Muscle layer of duodenum (tissue), 2 donors: ENCODE data around the gene HBM.
"Not testable (repeated sequence)": the region's sequence is repeated elsewhere in the genome, so short reads cannot be mapped to it uniquely, and the experiment has no call there.

ENCODE experiments used
- H3K27ac ChIP-seq: one replicate; pipeline ENCODE4 v1.7.0; 2013; ENCODE audit warnings: mild to moderate bottlenecking, low read length
- H3K27me3 ChIP-seq: one replicate; pipeline ENCODE4 v1.7.0; 2013; ENCODE audit warnings: low read depth, mild to moderate bottlenecking, control low read depth, low read length
- H3K36me3 ChIP-seq, 2 donors: one replicate each; pipeline ENCODE4 v1.7.0; 2013; ENCODE audit warnings: low read length in 2 of 2, control low read depth in 1 of 2, mild to moderate bottlenecking in 1 of 2; ENCODE audit not compliant: insufficient read depth in 2 of 2, control insufficient read depth in 1 of 2
- H3K4me1 ChIP-seq, 2 donors: one replicate each; pipeline ENCODE4 v1.7.0; 2013; ENCODE audit warnings: low read length in 2 of 2, mild to moderate bottlenecking in 2 of 2, control low read depth in 1 of 2, moderate library complexity in 1 of 2; ENCODE audit not compliant: insufficient read depth in 2 of 2, control insufficient read depth in 1 of 2
- H3K4me3 ChIP-seq, 2 donors: one replicate each; pipeline ENCODE4 v1.7.0; 2013; ENCODE audit warnings: low read length in 2 of 2, low read depth in 1 of 2, mild to moderate bottlenecking in 1 of 2
- H3K9me3 ChIP-seq, 2 donors: one replicate each; pipeline ENCODE4 v1.7.0; 2013; ENCODE audit warnings: low read length in 2 of 2, control low read depth in 1 of 2, mild to moderate bottlenecking in 1 of 2; ENCODE audit not compliant: control insufficient read depth in 1 of 2
- donor health status: healthy.

The HBM gene, protein sequence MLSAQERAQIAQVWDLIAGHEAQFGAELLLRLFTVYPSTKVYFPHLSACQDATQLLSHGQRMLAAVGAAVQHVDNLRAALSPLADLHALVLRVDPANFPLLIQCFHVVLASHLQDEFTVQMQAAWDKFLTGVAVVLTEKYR

DNA sequence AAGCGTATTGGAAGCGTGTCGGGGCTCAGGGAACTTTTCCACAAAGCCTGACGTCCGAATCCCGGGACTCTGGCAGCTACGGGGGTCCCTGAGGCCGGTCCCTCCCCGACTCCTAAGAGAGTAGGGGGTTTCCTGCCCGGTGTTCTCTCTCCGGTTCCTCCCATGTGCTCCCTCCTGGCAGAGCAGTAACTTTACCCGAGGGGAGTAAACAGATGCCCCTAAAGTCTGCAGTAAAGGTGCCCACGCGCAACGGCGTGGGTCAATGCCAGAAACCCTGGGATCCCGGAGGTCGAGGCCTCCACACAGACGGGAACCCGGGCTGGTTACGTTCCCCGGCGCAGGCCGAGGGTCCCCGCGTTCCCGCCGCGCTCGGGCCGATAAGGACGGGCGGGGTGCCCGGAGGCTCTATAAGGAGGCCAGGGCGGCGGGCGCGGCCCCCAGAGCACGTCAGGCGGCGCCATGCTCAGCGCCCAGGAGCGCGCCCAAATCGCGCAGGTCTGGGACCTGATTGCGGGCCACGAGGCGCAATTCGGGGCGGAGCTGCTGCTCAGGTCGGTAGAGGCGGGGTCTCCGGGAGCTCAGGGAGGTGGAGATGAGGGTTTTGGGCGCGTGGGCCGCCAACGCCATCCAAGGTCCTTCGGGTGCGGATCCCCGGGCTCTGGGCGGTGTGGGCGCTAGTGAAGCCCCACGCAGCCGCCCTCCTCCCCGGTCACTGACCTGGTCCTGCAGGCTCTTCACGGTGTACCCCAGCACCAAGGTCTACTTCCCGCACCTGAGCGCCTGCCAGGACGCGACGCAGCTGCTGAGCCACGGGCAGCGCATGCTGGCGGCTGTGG is at the start of gene HBM:
TSS of gene HBM (plus strand) at position 440 of the 836 bp plus-strand sequence. CDS start at position 460, 20 bp downstream.
- Histone ChIP-seq H3K4me1 (peaks cover 0 to 19% of the 10 kb centered on the region in 2 donors), H3K4me3 (peak within 1 kb of the TSS in 1 of 2 donors; percentile 41), H3K36me3 (no peaks in the 10 kb centered on the region), H3K27me3 (peaks cover 42% of the 10 kb centered on the region), H3K9me3 (no peaks in the 10 kb centered on the region), H3K27ac (no peak within 1 kb of the TSS)

DNA sequence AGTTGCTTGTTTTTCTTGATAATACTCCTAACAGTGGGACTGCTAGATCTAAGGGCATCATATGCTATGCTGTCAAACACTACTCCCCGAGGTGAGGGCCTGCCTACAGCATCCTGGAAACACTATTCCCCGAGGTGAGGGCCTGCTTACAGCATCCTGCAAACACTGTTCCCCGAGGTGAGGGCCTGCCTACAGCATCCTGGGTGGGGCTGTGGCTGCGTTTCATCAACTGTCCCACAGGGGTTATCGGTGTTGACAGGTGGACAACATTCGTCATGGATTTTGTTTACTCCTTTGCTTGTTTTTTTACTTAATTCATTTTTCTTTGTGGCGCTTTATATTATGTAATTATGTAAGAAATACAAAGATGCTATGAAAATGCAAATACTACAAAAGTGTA is 49.8 kb upstream of the HBM start:
- no peak overlapping the region for H3K4me3 ChIP-seq
- H3K36me3 ChIP-seq, result peaks cover 17 to 29% of the 10 kb centered on the region in 2 donors
- H3K27ac ChIP-seq, result no peak overlapping the region
- H3K4me1 ChIP-seq, result peaks cover 0 to 7% of the 10 kb centered on the region in 2 donors
- no peaks in the 10 kb centered on the region for H3K9me3 ChIP-seq
- no peaks in the 10 kb centered on the region for H3K27me3 ChIP-seq

DNA sequence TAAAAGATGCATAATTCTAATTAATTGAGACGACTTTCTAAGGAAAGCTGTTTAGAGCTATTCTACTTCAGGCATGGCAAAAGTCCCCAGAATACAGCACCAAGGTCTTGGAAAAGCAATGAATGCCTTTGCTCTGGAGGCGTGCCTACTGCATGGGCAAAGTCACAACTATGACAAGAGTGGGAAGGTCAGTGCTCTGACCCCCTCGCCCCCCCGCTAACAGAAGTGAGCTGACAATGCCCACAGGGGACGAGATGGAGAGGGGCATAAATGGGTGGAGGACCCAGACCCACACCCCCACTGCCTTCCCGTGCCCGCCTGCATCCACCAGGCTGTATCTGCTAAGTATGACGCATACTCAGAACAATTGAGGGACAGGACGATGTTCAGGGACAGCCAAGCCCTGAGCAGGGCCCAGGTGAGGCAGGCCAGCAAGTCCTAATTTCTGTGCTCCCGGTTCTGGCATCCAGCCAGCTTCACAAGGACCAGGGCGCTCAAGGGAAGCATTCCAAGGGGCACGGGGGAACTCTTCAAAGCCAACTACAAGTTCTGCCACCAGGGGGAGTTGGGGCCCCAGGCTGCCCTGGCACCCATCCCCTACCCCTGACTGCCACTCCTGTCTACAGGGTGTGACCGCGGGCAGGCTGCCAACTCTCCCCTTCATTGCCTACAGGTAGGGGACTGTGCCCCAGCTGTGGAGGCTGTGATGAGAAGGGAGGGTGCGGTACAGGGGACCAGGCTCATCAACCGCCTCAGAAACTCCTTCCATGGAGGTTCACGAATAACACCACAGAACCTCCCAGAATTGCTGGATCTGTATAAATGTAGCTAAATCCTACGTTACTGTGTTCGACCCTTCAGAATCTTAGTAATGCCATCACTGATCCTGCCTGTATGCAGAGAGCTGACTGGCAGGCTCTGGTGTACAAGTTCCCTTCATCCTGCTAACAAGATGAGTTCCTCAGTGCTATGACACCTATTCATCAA is 48.1 kb upstream of the HBM start:
- no peaks in the 10 kb centered on the region for H3K9me3 ChIP-seq
- peaks cover 10 to 21% of the 10 kb centered on the region in 2 donors for H3K36me3 ChIP-seq
- H3K27ac ChIP-seq, result no peak overlapping the region
- no peaks in the 10 kb centered on the region for H3K27me3 ChIP-seq
- H3K4me3 ChIP-seq, result no peak overlapping the region
- peaks cover 0 to 7% of the 10 kb centered on the region in 2 donors for H3K4me1 ChIP-seq

DNA sequence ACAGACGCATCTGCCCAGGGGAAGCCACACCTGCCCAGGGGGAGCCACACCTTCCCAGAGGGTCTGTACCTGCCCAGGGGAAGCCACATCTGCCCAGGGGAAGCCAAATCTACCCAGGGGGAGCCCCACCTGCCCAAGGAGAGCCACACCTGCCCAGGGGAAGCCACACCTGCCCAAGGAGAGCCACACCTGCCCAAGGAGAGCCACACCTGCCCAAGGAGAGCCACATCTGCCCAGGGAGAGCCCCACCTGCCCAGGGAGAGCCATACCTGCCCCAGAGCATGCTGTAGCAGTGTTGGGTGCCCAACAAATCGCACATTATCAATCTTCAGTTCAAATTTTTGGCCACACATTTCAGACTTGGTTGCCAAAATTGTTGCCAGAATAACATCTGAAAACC is 46.9 kb upstream of the HBM start:
- H3K9me3 ChIP-seq, result no peaks in the 10 kb centered on the region
- H3K4me1 ChIP-seq, result no peaks in the 10 kb centered on the region
- peaks cover 10 to 13% of the 10 kb centered on the region in 2 donors for H3K36me3 ChIP-seq
- H3K27me3 ChIP-seq, result no peaks in the 10 kb centered on the region
- no peak overlapping the region for H3K4me3 ChIP-seq
- no peak overlapping the region for H3K27ac ChIP-seq

DNA sequence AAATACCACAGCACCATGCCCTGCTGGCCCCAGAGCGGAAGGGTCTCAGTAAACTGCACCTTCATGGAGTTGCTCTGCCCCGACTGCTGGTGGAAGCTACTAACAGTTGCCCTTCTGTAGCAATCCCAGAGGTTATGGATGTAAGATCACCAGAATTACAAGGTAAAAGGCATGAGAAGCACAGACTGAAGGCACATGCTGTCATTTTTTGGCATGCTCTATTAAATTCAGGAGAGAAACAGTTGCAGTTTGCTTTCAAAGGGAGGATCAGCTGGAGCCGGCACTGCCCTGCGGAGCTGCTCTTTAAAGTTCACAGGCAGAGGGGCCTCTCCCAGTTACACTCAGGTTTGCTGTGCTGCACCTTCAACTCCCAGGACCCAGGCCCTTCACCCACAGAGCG is 46.5 kb upstream of the HBM start:
- Histone ChIP-seq H3K4me1 (no peaks in the 10 kb centered on the region), H3K27ac (no peak overlapping the region), H3K4me3 (no peak overlapping the region), H3K36me3 (peaks cover 10 to 15% of the 10 kb centered on the region in 2 donors), H3K9me3 (no peaks in the 10 kb centered on the region), H3K27me3 (no peaks in the 10 kb centered on the region)

DNA sequence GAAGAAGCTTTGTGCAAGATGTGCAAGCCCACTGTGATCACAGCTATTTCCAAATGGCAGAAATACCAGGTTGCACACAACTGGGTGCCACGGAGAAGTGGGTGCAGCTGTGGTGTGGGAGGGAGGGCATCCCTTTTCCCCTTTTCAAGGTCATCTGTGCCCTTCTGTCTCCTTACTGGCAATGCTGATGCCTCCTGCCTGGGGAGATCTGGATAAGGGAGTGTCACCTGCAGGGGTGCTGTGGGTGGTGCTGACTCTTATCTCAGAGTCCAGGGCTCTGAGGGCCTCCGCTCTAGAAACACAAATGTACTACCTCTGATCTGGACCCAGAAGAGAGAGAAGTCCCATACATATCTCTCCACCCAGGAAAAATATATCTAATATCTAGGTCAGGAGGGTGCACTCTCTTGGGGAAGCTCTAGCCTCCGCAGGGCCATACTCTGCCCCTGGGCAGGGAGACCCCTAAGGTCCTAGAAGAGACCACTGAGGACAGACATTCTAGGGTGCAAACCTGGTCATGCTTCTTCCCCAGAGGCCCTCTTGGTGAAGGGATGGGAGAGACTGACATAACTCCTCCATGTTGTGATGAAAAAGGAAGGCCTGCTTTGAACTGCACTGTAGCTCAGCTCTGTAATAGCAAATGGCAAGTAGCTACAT is 45.8 kb upstream of the HBM start:
- no peaks in the 10 kb centered on the region for H3K9me3 ChIP-seq
- no peak overlapping the region for H3K4me3 ChIP-seq
- H3K27ac ChIP-seq, result no peak overlapping the region
- H3K4me1 ChIP-seq, result no peaks in the 10 kb centered on the region
- H3K27me3 ChIP-seq, result no peaks in the 10 kb centered on the region
- H3K36me3 ChIP-seq, result peaks cover 10 to 18% of the 10 kb centered on the region in 2 donors

DNA sequence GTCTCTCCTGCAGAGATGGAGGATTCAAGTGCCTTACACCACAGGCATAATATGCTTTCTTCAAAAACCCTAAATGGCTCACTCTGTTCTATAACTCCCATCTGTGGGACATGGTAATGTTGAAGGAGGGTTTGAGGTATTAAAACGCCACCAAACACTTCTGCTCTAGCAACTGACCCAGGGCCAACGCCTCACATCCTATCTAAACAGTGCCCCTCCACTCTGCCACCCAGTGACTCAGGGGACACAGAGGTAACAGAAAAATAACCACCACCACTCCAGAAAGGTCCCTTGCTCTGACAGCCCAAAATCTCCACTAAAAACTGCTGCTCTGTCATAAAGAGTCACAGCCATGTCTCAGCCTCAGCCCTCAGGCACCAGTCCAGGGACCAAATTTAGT is 45.0 kb upstream of the HBM start:
- no peak overlapping the region for H3K27ac ChIP-seq
- no peaks in the 10 kb centered on the region for H3K9me3 ChIP-seq
- no peaks in the 10 kb centered on the region for H3K27me3 ChIP-seq
- peaks cover 10 to 18% of the 10 kb centered on the region in 2 donors for H3K36me3 ChIP-seq
- no peaks in the 10 kb centered on the region for H3K4me1 ChIP-seq
- H3K4me3 ChIP-seq, result no peak overlapping the region

DNA sequence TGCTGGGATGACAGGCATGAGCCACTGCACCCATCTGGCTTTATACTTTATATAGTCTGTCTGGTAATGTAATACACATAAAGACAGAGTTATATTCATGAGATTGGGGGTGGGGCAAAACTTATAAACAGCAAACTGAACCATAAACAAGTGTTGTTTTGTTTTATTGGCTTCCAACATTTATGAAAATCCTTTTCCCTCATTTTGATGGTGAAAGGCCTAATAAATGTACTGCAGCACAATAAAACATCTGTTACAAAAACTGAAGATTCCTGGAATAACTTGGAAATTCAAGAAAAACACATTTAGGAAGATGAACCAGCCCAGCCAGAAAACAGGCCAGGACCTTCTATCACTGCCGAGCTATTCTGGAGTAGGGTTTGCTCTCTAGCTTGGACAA is 43.4 kb upstream of the HBM start:
- Histone ChIP-seq H3K27ac (no peak overlapping the region), H3K27me3 (no peaks in the 10 kb centered on the region), H3K9me3 (no peaks in the 10 kb centered on the region)

DNA sequence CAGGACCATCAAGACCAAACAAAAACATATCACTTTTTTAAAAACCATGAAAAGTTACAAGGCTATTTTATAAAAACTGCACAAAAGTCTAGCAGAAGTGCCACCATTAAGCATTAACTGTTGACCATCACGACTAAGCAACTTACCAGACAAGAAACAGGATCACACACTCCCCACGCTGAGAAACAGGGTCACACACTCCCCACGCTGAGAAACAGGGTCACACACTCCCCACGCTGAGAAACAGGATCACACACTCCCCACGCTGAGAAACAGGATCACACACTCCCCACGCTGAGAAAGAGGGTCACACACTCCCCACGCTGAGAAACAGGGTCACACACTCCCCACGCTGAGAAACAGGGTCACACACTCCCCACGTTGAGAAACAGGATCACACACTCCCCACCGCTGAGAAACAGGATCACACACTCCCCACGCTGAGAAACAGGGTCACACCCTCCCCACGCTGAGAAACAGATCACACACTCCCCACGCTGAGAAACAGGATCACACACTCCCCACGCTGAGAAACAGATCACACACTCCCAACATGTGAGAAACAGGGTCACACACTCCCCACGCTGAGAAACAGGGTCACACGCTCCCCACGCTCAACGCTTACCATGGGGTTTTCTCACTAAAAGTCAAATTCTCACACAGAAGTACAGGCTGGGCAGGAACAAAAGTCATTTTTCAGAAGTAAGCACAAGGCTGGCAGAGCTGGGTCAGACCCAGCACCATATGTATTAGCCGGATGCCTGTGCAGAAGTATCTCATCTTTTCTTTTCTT is 42.0 kb upstream of the HBM start:
- H3K9me3 ChIP-seq, H3K4me3 ChIP-seq, H3K36me3 ChIP-seq, H3K27me3 ChIP-seq, H3K27ac ChIP-seq, H3K4me1 ChIP-seq: not testable (repeated sequence)

More for the DNA sequence above, 43.4 kb upstream of the HBM start:
- Histone ChIP-seq H3K4me3 (no peak overlapping the region), H3K36me3 (peaks cover 0 to 8% of the 10 kb centered on the region in 2 donors), H3K4me1 (no peaks in the 10 kb centered on the region)

DNA sequence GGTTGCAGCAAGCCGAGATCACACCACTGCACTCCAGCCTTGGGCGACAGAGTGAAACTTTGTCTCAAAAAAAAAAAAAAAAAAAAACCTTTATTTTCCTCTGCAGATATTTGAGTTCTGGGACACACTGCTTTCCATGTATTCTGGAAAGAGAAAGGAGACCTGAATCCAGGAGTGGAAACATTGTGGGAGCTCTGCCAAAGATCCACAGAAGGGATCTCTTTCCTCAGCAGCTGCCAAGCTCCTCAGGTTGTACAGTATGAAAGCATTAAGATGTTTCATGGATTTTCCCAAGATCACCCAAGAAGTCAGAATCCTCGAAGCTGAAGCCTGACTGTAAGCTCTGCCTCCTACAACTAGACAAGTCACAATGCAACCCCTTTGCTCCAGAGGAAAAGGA is 40.8 kb upstream of the HBM start:
- Histone ChIP-seq H3K27me3 (no peaks in the 10 kb centered on the region), H3K4me1 (no peaks in the 10 kb centered on the region), H3K9me3 (no peaks in the 10 kb centered on the region), H3K27ac (no peak overlapping the region), H3K4me3 (no peak overlapping the region), H3K36me3 (peaks cover 3 to 5% of the 10 kb centered on the region in 2 donors)
